Aorta (tissue), 5 donors: Measurements from ENCODE around the gene TTLL11. TPM values are rescaled to one million over a fixed set of nuclear protein-coding genes. Genes with fewer than 3 reads are reported as not detected.

Experiments used
- ATAC-seq: fragments of 200-7000 bp; cut with Tn5 transposase; one replicate; pipeline ENCODE4 v1.9.1; 2022; ENCODE audit warnings: moderate library complexity; ENCODE audit not compliant: low FRiP score
- DNase-seq, 2 donors: peaks; one replicate each; pipeline ENCODE4 v3.0.0-alpha.2; 2020
- H3K27ac ChIP-seq, 2 donors: one replicate each; pipeline ENCODE4 v1.5.1; 2013; ENCODE audit warnings: low read length in 2 of 2, mild to moderate bottlenecking in 2 of 2, moderate library complexity in 2 of 2, control low read depth in 1 of 2, inconsistent platforms in 1 of 2, low read depth in 1 of 2
- H3K27me3 ChIP-seq, 2 donors: one replicate each; pipeline ENCODE4 v1.6.1; 2013; ENCODE audit warnings: control low read depth in 1 of 2, low read length in 1 of 2, mild to moderate bottlenecking in 1 of 2, moderate library complexity in 1 of 2; ENCODE audit not compliant: insufficient read depth in 2 of 2, control insufficient read depth in 1 of 2
- H3K36me3 ChIP-seq, 2 donors: one replicate each; pipeline ENCODE4 v1.6.1; 2013; ENCODE audit warnings: control low read depth in 1 of 2, low read length in 1 of 2, mild to moderate bottlenecking in 1 of 2; ENCODE audit not compliant: insufficient read depth in 2 of 2, control insufficient read depth in 1 of 2
- H3K4me1 ChIP-seq, 2 donors: one replicate each; pipeline ENCODE4 v1.6.1; 2013; ENCODE audit warnings: low read length in 2 of 2, control low read depth in 1 of 2, mild to moderate bottlenecking in 1 of 2, moderate library complexity in 1 of 2; ENCODE audit not compliant: insufficient read depth in 2 of 2, control insufficient read depth in 1 of 2
- H3K4me3 ChIP-seq, 2 donors: one replicate each; pipeline ENCODE4 v1.5.1; 2013; ENCODE audit warnings: low read length in 2 of 2, control low read depth in 1 of 2, mild to moderate bottlenecking in 1 of 2
- H3K9me3 ChIP-seq: one replicate; pipeline ENCODE4 v1.6.1; 2013; ENCODE audit warnings: mild to moderate bottlenecking, low read length; ENCODE audit not compliant: control insufficient read depth
- WGBS, 2 donors: extraction: QIAGEN DNeasy Blood & Tissue Kit; methylation state at CpG; one replicate each; pipeline ENCODE4 v1.1.7; 2013; 5-methylcytosine and 5-hydroxymethylcytosine counted together
- intact Hi-C, 2 donors: fragments of 100-400 bp; cut with DNase I; formaldehyde crosslinking; loops; one replicate each; pipeline versions ENCODE4 v1.14.2 to v1.15.0; 2022
- polyA plus RNA-seq, 2 donors: library from polyadenylated mRNA; stranded (reverse); fragments of 200-250 nt; gene quantifications; one replicate each; pipeline ENCODE4 v1.2.3, GENCODE V29; 2013
- total RNA-seq, 2 donors: library from RNA; stranded (reverse); fragmentation: NEBNext Ultra II Directional; extraction: Animal tissue kit (Norgen Biotek cat#: 25700); gene quantifications; one replicate each; pipeline ENCODE4 v1.2.1, GENCODE V29; 2021
- donor health status: healthy with polysubstance abuse.
- donor health status: Bipolar disorder and iron deficiency.
- donor health status: DM: no; HTN: no; CAD: no.
- donor health status: DM: no; HTN: no; CAD: no.
- donor health status: DM: yes; HTN: yes; CAD: no.

TTLL11 gene
- total and polyA plus RNA-seq, 4 donors: 7.7 to 31.4 (median 18.3) TPM

- intact Hi-C loops: no loop called here
- Histone ChIP-seq H3K27ac (no peak overlapping the region), H3K4me1 (no peaks in the 10 kb centered on the region), H3K27me3 (no peaks in the 10 kb centered on the region), H3K9me3 (no peaks in the 10 kb centered on the region), H3K36me3 (no peaks in the 10 kb centered on the region), H3K4me3 (no peak overlapping the region)
- DNase-seq: no peak
- WGBS, 2 donors: 82 to 89% methylated on average over 12 of the region's 12 CpGs
- peak; percentile 41 for ATAC-seq
These were observed 40.3 kb upstream of the TTLL11 start for GRCh38 chr9:122133263-122133983.

- Histone ChIP-seq H3K4me3 (no peak overlapping the region), H3K4me1 (no peaks in the 10 kb centered on the region), H3K36me3 (no peaks in the 10 kb centered on the region), H3K27me3 (no peaks in the 10 kb centered on the region), H3K27ac (no peak overlapping the region), H3K9me3 (no peaks in the 10 kb centered on the region)
- WGBS, 2 donors: 95 to 96% methylated on average over 4 of the region's 4 CpGs
- DNase-seq (no peak), ATAC-seq (no peak)
- intact Hi-C loops: no loop called here
These were observed 39.4 kb upstream of the TTLL11 start for GRCh38 chr9:122132539-122132938.

- no peaks in the 10 kb centered on the region for H3K36me3 ChIP-seq
- WGBS, 2 donors: 27 to 30% methylated on average over 21 of the region's 21 CpGs
- no peak overlapping the region for H3K4me3 ChIP-seq
- no peaks in the 10 kb centered on the region for H3K4me1 ChIP-seq
- H3K27ac ChIP-seq: no peak overlapping the region
- H3K9me3 ChIP-seq: no peaks in the 10 kb centered on the region
- no peak for ATAC-seq
- intact Hi-C loops: no loop called here
- no peak for DNase-seq
- H3K27me3 ChIP-seq: no peaks in the 10 kb centered on the region
These were observed 38.4 kb upstream of the TTLL11 start for GRCh38 chr9:122131401-122132001.

DNA sequence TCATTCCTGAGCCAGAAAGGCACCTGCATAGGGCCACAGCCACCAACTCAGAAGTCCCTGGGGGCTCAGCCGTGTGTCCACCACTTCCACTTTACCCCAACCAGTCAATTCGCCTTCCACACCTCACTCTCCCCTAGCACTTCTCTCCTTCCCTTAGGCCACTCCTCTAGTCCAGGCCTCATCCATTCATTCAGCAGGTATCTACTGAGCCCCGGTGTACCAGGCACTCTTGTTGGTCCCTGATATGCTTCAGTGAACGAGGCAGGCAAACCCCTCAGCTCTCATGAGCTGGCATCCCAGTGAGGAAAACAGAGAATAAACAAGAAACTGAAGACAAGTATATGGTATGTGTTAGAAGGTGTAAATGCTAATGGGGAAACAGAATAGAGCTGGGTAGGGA, 37.7 kb upstream of the TTLL11 start:
- no peak overlapping the region for H3K4me3 ChIP-seq
- no peaks in the 10 kb centered on the region for H3K36me3 ChIP-seq
- H3K27ac ChIP-seq: no peak overlapping the region
- DNase-seq (no peak), ATAC-seq (no peak)
- H3K9me3 ChIP-seq: no peaks in the 10 kb centered on the region
- intact Hi-C loops: no loop called here
- H3K4me1 ChIP-seq: no peaks in the 10 kb centered on the region
- WGBS, 2 donors: 85 to 90% methylated on average over 4 of the region's 4 CpGs
- H3K27me3 ChIP-seq: no peaks in the 10 kb centered on the region

- Histone ChIP-seq H3K9me3 (no peaks in the 10 kb centered on the region), H3K4me1 (no peaks in the 10 kb centered on the region), H3K27ac (no peak overlapping the region), H3K4me3 (no peak overlapping the region), H3K27me3 (no peaks in the 10 kb centered on the region), H3K36me3 (no peaks in the 10 kb centered on the region)
- ATAC-seq: no peak
- intact Hi-C loops: loop anchor here (10.0 kb wide), 2 partner anchors 325 to 685 kb away; no protein-coding TSS in a partner anchor
- no peak for DNase-seq
- 96 to 97% methylated on average over 2 of the region's 2 CpGs for WGBS, 2 donors
These were observed 36.9 kb upstream of the TTLL11 start for GRCh38 chr9:122129969-122130368.

DNA sequence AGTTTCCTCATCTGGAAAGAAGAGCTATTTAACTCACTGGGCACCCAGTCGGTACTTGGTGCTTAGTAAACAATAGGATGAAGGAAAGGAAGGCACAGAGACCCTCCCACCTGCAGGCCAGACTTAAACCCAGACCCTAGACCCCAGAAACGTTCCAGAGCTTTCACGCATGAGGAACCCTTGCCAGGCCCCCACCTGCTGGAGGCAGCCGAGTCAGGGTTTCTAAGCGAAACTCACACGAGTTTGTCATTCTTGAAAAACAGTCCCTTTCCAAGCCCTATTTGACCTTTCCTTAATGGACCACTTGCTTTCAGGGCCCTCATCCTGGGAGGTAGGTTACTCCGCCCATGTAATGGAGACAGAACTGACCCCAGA, 35.8 kb upstream of the TTLL11 start:
- no peak overlapping the region for H3K27ac ChIP-seq
- intact Hi-C loops: loop anchor here (10.0 kb wide), 2 partner anchors 326 to 686 kb away; no protein-coding TSS in a partner anchor
- H3K4me1 ChIP-seq: no peaks in the 10 kb centered on the region
- DNase-seq: no peak
- WGBS, 2 donors: 91 to 94% methylated on average over 7 of the region's 7 CpGs
- no peak overlapping the region for H3K4me3 ChIP-seq
- ATAC-seq: no peak
- no peaks in the 10 kb centered on the region for H3K9me3 ChIP-seq
- H3K36me3 ChIP-seq: no peaks in the 10 kb centered on the region
- no peaks in the 10 kb centered on the region for H3K27me3 ChIP-seq

DNA sequence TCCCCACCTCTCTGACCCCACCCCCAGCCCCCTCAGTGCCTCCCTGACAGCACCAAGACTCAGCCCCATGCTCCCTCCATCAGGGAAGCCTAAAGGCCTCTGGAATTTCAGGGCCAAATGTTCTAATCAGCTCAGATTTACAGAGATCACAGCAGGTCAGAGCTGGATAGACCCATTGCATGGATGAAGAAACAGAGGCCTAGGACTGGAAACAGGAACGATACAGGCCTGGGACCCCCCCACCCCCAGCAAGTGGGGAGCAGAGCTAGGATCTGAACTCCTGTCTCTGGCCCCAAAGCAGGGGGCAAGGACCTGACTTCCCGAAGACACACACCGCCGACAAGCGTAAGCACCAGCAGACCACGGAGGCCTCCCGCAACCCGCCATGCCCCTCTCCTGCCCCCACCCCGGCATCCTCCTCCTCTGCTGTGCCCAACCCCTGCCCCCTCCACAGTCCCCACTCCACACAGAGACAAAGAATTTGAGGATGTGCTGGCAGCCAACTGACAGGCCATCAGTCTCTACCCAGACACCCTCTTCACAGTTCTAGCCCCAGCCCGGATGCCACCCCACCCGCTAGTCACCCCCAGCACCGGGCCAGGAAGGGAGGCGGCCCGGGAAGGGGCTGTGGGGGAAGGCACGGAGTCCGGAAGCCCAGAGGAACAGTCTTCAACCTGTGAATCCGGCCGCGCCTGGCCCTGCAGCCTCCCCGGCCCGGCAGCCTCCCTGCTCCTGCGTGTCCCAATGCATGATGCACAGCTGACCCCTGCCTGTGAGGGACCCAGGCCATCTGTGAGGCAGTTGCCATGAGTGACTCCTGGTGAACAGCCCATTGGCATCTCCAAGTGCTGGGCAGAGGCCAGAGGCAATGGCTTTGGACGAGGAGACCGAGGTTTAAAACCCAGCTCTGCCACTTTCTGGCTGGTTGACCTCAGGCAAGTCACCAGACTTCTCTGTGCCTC, 35.2 kb upstream of the TTLL11 start:
- ATAC-seq: no peak
- H3K27ac ChIP-seq: no peak overlapping the region
- DNase-seq: no peak

GRCh38 chr9:122127396-122127798, 34.3 kb upstream of the TTLL11 start:
- no peaks in the 10 kb centered on the region for H3K9me3 ChIP-seq
- H3K4me3 ChIP-seq: no peak overlapping the region
- 75 to 76% methylated on average over 10 of the region's 10 CpGs for WGBS, 2 donors
- no peak overlapping the region for H3K27ac ChIP-seq
- H3K4me1 ChIP-seq: no peaks in the 10 kb centered on the region
- intact Hi-C loops: loop anchor here (10.0 kb wide), 2 partner anchors 327 to 687 kb away; no protein-coding TSS in a partner anchor
- H3K27me3 ChIP-seq: no peaks in the 10 kb centered on the region
- ATAC-seq (no peak), DNase-seq (no peak)
- H3K36me3 ChIP-seq: no peaks in the 10 kb centered on the region

More for the DNA sequence above, 35.2 kb upstream of the TTLL11 start:
- intact Hi-C loops: loop anchor here (10.0 kb wide), 2 partner anchors 327 to 687 kb away; no protein-coding TSS in a partner anchor
- 89 to 92% methylated on average over 24 of the region's 24 CpGs for WGBS, 2 donors
- Histone ChIP-seq H3K4me1 (no peaks in the 10 kb centered on the region), H3K36me3 (no peaks in the 10 kb centered on the region), H3K27me3 (no peaks in the 10 kb centered on the region), H3K4me3 (no peak overlapping the region), H3K9me3 (no peaks in the 10 kb centered on the region)
